OCI-LY3 (cell line): ENCODE results near the gene GPR39.

Source experiments
- CTCF ChIP-seq: fragments of 200-600, 300-600 bp; sonication (generic); IDR thresholded peaks from 2 replicates; pipeline ENCODE4 v1.5.1; 2014; ENCODE audit warnings: antibody characterized with exemption, low read length, low read depth
- EZH2phosphoT487 ChIP-seq: fragments of 200-600 bp; shearing (Covaris generic); IDR thresholded peaks from 2 replicates; pipeline ENCODE4 v1.6.1; 2018; ENCODE audit warnings: antibody characterized with exemption, mixed run types, low read depth

- no peak for TF ChIP-seq CTCF
- TF ChIP-seq EZH2phosphoT487: no peak
Observed at GRCh38 chr2:132577686-132578085, 161.1 kb downstream of the GPR39 start.
